OCI-LY3 (cell line): ENCODE results near the gene ABL2.

Source experiments
- EZH2phosphoT487 ChIP-seq: fragments of 200-600 bp; shearing (Covaris generic); IDR thresholded peaks from 2 replicates; pipeline ENCODE4 v1.6.1; 2018; ENCODE audit warnings: antibody characterized with exemption, mixed run types, low read depth
- TF ChIP-seq, protein P1 (sequence below): fragments of 200-600, 300-600 bp; sonication (generic); IDR thresholded peaks from 2 replicates; pipeline ENCODE4 v1.5.1; 2014; ENCODE audit warnings: antibody characterized with exemption, low read length, low read depth

DNA sequence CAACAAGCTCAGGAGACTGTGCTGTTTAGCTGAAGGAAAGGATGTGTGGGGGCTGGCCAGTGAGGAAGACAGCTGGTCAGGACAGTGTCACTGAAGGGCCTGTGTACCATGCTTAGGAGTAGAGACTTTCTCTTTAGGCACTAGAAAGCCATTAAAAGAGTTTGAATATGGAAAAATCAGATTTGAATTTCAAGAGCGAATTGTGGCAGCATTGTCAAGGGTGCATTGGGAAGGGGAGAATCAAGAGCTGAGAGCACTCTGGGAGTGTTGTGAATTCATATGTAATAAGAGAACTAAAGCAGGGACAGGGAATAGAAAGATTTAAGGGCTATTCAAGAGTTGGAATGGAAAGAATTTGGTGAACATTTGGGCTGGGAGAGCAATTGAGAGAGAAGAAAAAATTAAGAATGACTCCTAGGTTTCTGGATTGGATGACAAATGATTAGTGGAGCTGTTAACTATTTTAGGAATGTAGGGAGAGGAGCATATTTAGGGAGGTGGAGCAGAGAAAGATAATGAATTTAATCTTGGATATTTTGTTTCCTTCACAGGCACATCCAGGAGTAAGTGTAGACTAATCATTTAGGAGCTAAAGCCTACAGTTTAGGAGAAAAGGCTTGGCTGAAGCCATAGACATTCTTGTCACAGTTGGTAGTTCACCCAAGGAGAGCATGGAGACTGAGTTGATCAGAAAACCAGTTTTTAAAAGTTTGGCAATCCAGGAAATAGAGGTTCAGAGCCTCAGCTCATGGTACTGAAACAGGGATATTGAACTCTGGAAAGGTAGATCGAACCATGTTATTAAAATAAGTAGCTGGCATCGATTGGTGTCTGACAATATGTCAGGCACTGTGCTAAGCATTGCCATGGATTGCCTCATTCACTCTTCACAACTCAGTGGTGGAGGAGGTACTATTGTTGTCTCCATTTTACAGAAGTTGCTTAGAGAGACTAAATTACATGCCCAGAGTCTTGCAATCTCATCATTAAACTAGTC, 170.7 kb downstream of the ABL2 start:
- TF ChIP-seq, protein P1, sequence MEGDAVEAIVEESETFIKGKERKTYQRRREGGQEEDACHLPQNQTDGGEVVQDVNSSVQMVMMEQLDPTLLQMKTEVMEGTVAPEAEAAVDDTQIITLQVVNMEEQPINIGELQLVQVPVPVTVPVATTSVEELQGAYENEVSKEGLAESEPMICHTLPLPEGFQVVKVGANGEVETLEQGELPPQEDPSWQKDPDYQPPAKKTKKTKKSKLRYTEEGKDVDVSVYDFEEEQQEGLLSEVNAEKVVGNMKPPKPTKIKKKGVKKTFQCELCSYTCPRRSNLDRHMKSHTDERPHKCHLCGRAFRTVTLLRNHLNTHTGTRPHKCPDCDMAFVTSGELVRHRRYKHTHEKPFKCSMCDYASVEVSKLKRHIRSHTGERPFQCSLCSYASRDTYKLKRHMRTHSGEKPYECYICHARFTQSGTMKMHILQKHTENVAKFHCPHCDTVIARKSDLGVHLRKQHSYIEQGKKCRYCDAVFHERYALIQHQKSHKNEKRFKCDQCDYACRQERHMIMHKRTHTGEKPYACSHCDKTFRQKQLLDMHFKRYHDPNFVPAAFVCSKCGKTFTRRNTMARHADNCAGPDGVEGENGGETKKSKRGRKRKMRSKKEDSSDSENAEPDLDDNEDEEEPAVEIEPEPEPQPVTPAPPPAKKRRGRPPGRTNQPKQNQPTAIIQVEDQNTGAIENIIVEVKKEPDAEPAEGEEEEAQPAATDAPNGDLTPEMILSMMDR = no peak
- TF ChIP-seq EZH2phosphoT487 = no peak
